ENCODE measurements around the gene TPM4.

The TPM4 gene

DNA sequence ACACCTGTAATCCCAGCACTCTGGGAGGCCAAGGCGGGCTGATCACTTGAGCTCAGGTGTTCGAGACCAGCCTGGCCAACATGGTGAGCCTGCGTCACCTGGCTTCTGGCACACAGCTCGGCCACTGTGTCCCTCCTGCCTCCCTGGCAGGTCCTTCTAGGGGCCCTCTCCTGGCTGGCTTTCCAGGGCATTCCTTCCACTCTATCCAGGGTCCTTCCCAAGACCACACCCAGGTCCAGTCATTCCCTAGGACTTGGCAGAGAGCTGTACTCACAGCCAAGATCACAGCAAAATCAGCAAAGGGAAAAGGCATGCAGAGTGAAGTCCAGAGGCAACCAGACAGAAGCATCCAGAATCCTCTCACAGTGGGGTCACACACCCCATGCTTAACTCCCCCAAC, 57.5 kb downstream of the TPM4 start:
- DNase-seq, result no peak

- DNase-seq, result no peak
Observed at GRCh38 chr19:16134510-16134909, 58.2 kb downstream of the TPM4 start.

- DNase-seq, result no peak
Observed at GRCh38 chr19:16135430-16136127, 59.3 kb downstream of the TPM4 start.

GRCh38 chr19:16136185-16136999, 60.1 kb downstream of the TPM4 start:
- DNase-seq, result no peak

DNA sequence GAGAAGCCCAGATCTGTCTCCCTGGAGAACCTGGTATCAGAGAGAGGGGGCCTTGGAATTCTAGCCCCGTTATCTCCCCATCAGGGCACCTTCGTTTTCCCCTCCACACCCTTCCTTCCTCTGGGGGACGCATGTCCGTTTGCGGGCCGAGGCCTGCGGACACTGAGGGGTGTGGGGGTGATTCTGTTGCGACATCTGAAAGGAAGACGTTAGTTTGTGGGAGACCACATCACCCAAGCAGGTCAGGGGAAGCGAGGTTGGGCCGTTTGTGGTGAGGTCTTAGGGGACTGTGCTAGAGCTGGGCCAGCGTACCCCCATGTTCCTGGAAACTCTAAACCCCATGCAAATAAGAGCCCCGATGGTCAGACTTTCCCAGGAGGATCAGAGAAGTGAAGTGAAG, 63.5 kb downstream of the TPM4 start:
- DNase-seq, result no peak

DNA sequence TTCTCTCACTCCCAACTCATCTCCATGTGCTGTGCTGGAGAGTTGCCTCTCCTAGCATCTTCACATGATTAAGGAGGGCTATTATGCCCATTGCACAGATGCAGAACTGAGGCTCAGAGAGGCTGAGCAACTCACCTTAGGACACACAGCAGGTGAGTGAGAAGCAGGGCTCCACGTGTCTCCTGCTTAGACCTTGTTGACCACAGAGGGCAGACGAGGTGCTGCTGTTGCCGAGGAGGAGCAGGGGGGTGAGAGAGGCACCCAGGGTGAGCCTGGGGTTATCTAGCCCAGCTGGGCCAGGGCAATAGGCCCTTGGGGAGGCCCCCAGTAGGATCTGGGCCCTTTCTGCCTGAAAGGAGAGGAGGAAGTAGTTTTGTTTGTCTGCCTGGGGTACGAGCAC, 64.7 kb downstream of the TPM4 start:
- no peak for DNase-seq

GRCh38 chr19:16142032-16142580, 65.8 kb downstream of the TPM4 start:
- DNase-seq, result peak; percentile 77 to 85 (median 80)

GRCh38 chr19:16143399-16144215, 67.3 kb downstream of the TPM4 start, which contains the start of gene HSH2D:
Gene HSH2D, plus strand, starts transcription at chr19:16143685. Its CDS starts 5,066 bp downstream, at chr19:16148751.
- peak in 2 of 3 donors; percentile 56 to 65 for DNase-seq

DNA sequence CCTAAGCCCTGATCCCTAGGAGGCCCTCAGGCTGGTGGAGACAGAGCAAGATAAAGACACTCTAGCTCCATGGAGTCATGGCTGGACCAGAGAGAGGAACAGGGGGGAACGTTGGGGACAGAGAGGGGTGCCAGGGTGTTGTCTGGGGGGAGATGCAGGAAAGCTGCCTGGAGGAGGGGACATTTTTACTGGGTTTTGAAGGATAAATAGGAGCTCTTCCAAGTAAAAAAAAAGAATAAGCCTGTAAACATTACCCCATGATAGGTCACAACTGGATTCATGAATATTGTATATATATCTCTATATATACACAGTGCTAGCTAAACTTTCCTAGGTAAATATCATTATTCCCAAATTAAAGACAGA, 67.9 kb downstream of the TPM4 start:
- no peak for DNase-seq

DNA sequence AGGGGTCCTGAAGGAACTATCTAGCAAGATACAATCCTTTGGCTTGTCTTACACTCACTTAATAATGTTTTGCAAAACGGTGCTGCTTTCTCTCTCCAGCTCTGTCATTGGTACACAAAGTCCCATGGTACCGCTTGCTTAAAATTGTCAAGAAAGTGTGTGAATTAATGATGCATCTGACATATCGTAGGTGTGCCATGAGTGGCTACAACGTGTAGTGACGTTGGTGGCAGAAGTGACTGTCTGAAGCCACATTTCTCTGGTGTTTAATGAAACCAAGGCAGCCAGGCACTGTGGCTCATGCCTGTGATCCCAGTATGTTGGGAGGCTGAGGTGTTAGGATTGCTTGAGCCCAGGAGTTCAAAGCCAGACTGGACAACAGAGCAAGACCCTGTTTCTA, 69.8 kb downstream of the TPM4 start:
- no peak for DNase-seq

DNA sequence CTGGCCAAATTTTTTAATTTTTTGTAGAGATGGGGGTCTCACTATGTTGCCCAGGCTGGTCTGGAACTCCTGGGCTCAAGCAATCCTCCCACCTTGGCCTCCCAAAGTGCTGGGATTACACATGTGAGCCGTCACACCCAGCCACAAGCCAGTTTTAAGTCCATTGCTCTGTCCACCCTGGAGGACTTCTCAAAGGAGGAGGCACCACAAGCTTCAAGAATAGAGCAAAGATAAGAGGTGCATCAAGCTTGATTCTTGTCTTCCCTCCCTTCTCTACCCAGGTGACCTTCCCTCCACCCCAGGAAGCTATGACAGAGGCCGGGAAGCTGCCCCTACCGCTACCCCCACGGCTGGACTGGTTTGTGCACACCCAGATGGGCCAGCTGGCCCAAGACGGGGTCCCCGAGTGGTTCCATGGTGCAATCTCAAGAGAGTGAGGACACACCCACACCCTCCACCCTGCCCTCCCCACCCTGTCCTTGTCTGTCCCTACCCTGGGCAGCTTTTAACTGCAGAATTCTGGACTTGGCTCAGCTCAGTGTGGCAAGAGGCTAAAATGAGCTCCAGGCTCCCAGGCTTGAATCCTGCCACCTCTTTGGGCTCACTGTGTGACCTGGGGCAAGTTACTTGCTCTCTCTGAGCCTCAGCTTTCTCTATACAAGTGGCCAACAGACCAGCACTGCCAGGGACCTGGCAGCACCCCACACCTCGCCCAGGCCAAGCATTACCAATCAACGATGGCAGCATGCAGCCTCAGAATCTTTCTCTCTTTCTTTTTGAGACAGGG, 72.3 kb downstream of the TPM4 start:
- DNase-seq, result no peak

Data from suppressor macrophage treated with lipopolysaccharide for 1 hour (primary cell).